CD4-positive, CD25-positive, alpha-beta regulatory T cell (primary cell): Measurements from ENCODE around the gene PIK3CG. TPM values are rescaled to one million over a fixed set of nuclear protein-coding genes. Genes with fewer than 3 reads are reported as not detected.
"Not testable (repeated sequence)": the region's sequence is repeated elsewhere in the genome, so short reads cannot be mapped to it uniquely, and the experiment has no call there.

Experiments used
- ATAC-seq, 2 donors: fragments of 150-1000 bp; cut with Tn5 transposase; one replicate each; pipeline ENCODE4 v1.10.0; 2021; ENCODE audit warnings: low read depth in 2 of 2, moderate number of reproducible peaks in 2 of 2, moderate library complexity in 1 of 2
- DNase-seq, 3 donors: peaks; one replicate each; pipeline versions ENCODE4 v3.0.0 to v3.0.0-alpha.2; 2012 to 2022; ENCODE audit warnings: mixed read lengths in 1 of 3
- H3K27ac ChIP-seq: one replicate; pipeline ENCODE4 v1.7.0; 2013; ENCODE audit warnings: mild to moderate bottlenecking, low read length; ENCODE audit not compliant: insufficient read depth, poor library complexity, severe bottlenecking
- H3K27me3 ChIP-seq: one replicate; pipeline ENCODE4 v1.7.0; 2013; ENCODE audit warnings: low read length; ENCODE audit not compliant: control insufficient read depth, insufficient read depth
- H3K36me3 ChIP-seq: one replicate; pipeline ENCODE4 v1.7.0; 2013; ENCODE audit warnings: mild to moderate bottlenecking, low read length, moderate library complexity; ENCODE audit not compliant: control insufficient read depth, insufficient read depth
- H3K4me1 ChIP-seq: 2 replicates; pipeline ENCODE4 v1.7.0; 2013; ENCODE audit warnings: mild to moderate bottlenecking, low read length; ENCODE audit not compliant: insufficient read depth, control insufficient read depth, poor library complexity, severe bottlenecking
- H3K4me3 ChIP-seq: one replicate; pipeline ENCODE4 v1.7.0; 2013; ENCODE audit warnings: low read depth, mild to moderate bottlenecking, low read length, moderate library complexity
- H3K9me3 ChIP-seq, 2 experiments: 1 replicate in 1 of 2; 2 replicates in 1 of 2; pipeline ENCODE4 v1.7.0; 2013; ENCODE audit warnings: low read length in 2 of 2, mild to moderate bottlenecking in 1 of 2, moderate library complexity in 1 of 2; ENCODE audit not compliant: control insufficient read depth in 2 of 2
- H3K27ac Mint-ChIP-seq, 3 donors: one replicate each; pipeline ENCODE4 v1.8.0; 2020 to 2022; ENCODE audit warnings: mild to moderate bottlenecking in 3 of 3, mixed read lengths in 3 of 3, moderate library complexity in 2 of 3
- H3K27me3 Mint-ChIP-seq: one replicate; pipeline ENCODE4 v1.8.0; 2022; ENCODE audit warnings: mild to moderate bottlenecking, mixed read lengths
- H3K36me3 Mint-ChIP-seq: one replicate; pipeline ENCODE4 v1.8.0; 2020; ENCODE audit warnings: mixed read lengths
- H3K4me1 Mint-ChIP-seq, 4 donors: one replicate each; pipeline ENCODE4 v1.8.0; 2020 to 2022; ENCODE audit warnings: mixed read lengths in 4 of 4, mild to moderate bottlenecking in 1 of 4
- H3K4me3 Mint-ChIP-seq, 4 donors: one replicate each; pipeline ENCODE4 v1.8.0; 2020 to 2022; ENCODE audit warnings: mild to moderate bottlenecking in 4 of 4, mixed read lengths in 4 of 4, moderate library complexity in 3 of 4
- H3K9me3 Mint-ChIP-seq, 7 donors: one replicate each; pipeline ENCODE4 v1.8.0; 2020 to 2022; ENCODE audit warnings: mixed read lengths in 7 of 7, mild to moderate bottlenecking in 3 of 7, moderate library complexity in 2 of 7
- polyA plus RNA-seq, 4 donors: library from polyadenylated mRNA; unstranded; fragments of 300-500 nt; fragmentation: Illumina TruSeq; gene quantifications; one replicate each; pipeline ENCODE4 v1.2.3, GENCODE V29; 2021
- total RNA-seq: library from RNA; stranded (reverse); gene quantifications from one replicate; pipeline ENCODE4 v1.2.3, GENCODE V29; 2022

PIK3CG gene
- total and polyA plus RNA-seq, 5 donors from 2014 or later: 16.8 to 35.4 (median 20.9) TPM

DNA sequence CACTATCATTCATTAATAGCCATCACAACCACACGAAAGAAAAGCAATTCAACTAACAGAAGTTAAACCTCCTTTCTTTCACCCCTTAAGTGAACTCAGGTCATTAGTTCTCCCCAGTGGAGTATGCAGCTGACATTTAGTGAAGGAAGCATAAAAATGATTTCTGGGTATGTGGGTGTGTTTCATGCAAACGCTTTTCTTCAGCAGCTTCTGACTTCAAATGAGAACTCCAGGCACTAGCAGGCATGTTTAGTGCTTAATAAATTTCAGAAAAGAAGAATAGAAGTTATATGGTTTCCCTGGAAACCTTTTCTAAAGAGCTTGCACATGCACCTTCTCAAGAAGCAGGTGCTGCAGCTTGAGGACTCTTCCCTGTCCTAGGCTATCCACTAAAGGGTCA lies 62.5 kb downstream of the PIK3CG start:
- H3K27ac Mint-ChIP-seq: no peak overlapping the region
- no peak overlapping the region for H3K4me3 ChIP-seq

DNA sequence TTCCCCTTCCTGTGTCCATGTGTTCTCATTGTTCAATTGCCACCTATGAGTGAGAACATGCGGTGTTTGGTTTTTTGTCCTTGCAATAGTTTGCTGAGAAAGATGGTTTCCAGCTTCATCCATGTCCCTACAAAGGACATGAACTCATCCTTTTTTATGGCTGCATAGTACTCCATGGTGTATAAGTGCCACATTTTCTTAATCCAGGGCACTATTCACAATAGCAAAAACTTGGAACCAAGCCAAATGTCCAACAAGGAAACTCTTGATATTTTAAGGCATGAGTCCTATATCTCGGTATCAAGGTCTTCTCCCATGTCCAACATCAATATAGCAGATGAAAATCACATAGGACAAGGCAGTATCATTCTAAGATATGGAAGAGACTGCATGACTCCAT lies 64.5 kb downstream of the PIK3CG start:
- DNase-seq, H3K4me3 ChIP-seq, H3K27ac Mint-ChIP-seq, H3K27me3 Mint-ChIP-seq, ATAC-seq, H3K36me3 Mint-ChIP-seq, H3K4me1 Mint-ChIP-seq, H3K9me3 Mint-ChIP-seq, H3K27ac ChIP-seq, H3K4me1 ChIP-seq, H3K4me3 Mint-ChIP-seq, H3K27me3 ChIP-seq, H3K36me3 ChIP-seq, H3K9me3 ChIP-seq: not testable (repeated sequence)

More for the DNA sequence above, 62.5 kb downstream of the PIK3CG start:
- no peak for DNase-seq
- no peaks in the 10 kb centered on the region for H3K27me3 ChIP-seq
- H3K27me3 Mint-ChIP-seq: peaks cover 9% of the 10 kb centered on the region
- no peak overlapping the region for H3K27ac ChIP-seq
- H3K36me3 ChIP-seq: no peaks in the 10 kb centered on the region
- H3K36me3 Mint-ChIP-seq: no peaks in the 10 kb centered on the region
- no peak overlapping the region for H3K4me3 Mint-ChIP-seq
- H3K4me1 ChIP-seq: no peaks in the 10 kb centered on the region
- no peaks in the 10 kb centered on the region for H3K4me1 Mint-ChIP-seq
- no peaks in the 10 kb centered on the region for H3K9me3 ChIP-seq
- peaks cover 0 to 14% (median 3%) of the 10 kb centered on the region in 7 donors for H3K9me3 Mint-ChIP-seq
- ATAC-seq: no peak

DNA sequence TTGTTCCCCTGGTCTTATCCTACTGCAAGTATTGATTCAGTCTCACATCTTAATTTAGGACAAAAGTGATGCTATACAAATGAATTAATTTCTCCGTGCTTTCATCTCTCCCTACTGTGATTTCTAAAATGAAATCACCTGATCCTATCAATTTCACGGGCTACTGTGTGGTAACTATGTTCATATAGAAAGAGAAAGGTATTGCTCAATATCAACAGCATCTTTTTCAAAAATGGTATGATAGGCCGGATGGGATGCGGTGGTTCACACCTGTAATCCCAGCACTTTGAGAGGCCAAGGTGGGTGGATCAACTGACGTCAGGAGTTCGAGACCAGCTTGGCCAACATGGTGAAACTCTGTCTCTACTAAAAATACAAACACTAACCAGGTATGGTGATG lies 71.2 kb downstream of the PIK3CG start:
- peaks cover 0 to 5% (median 0%) of the 10 kb centered on the region in 7 donors for H3K9me3 Mint-ChIP-seq
- Histone ChIP-seq H3K27ac (no peak overlapping the region), H3K4me1 (no peaks in the 10 kb centered on the region), H3K36me3 (no peaks in the 10 kb centered on the region), H3K27me3 (no peaks in the 10 kb centered on the region), H3K4me3 (no peak overlapping the region), H3K9me3 (no peaks in the 10 kb centered on the region)
- H3K27ac Mint-ChIP-seq: no peak overlapping the region
- ATAC-seq (no peak), DNase-seq (no peak)
- H3K4me1 Mint-ChIP-seq: no peaks in the 10 kb centered on the region
- H3K4me3 Mint-ChIP-seq: no peak overlapping the region
- peaks cover 14% of the 10 kb centered on the region for H3K27me3 Mint-ChIP-seq
- H3K36me3 Mint-ChIP-seq: no peaks in the 10 kb centered on the region

DNA sequence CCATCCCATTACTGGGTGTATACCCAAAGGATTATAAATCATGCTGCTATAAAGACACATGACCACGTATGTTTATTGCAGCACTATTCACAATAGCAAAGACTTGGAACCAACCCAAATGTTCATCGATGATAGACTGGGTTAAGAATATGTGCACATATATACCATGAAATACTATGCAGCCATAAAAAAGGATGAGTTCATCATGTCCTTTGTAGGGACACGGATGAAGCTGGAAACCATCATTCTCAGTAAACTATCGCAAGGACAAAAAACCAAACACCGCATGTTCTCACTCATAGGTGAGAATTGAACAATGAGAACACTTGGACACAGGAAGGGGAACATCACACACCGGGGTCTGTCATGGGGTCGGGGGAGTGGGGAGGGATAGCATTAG lies 73.0 kb downstream of the PIK3CG start:
- not testable (repeated sequence) for H3K27ac Mint-ChIP-seq, H3K9me3 Mint-ChIP-seq, H3K27me3 Mint-ChIP-seq, H3K4me3 ChIP-seq, H3K4me3 Mint-ChIP-seq, H3K36me3 Mint-ChIP-seq, H3K27ac ChIP-seq, H3K4me1 Mint-ChIP-seq, ATAC-seq, H3K4me1 ChIP-seq, DNase-seq, H3K27me3 ChIP-seq, H3K36me3 ChIP-seq, H3K9me3 ChIP-seq

DNA sequence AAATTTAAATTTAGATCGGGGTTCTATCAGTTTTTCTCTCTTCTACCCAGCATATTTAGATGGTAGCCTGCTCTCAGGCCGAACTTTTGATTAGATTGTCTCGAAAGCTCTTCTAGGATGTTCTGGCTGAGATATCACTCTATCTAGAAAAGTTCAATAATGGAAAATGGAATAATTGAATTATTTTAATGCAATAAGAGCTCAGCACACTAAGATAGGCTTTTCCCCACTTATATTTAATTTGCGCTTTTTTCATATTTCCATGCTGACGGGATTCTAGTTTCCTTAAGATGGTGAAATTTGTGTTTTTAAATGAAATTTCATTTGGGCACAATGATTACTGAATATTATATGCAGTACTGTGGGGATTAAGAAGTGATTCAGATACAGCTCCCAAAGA lies 73.7 kb downstream of the PIK3CG start:
- H3K4me1 ChIP-seq: no peaks in the 10 kb centered on the region
- H3K4me3 ChIP-seq: no peak overlapping the region
- H3K9me3 Mint-ChIP-seq: peaks cover 0 to 5% (median 0%) of the 10 kb centered on the region in 7 donors
- H3K4me1 Mint-ChIP-seq: no peaks in the 10 kb centered on the region
- no peaks in the 10 kb centered on the region for H3K27me3 ChIP-seq
- no peak overlapping the region for H3K4me3 Mint-ChIP-seq
- no peaks in the 10 kb centered on the region for H3K9me3 ChIP-seq
- no peak overlapping the region for H3K27ac ChIP-seq
- no peak for ATAC-seq
- H3K27ac Mint-ChIP-seq: no peak overlapping the region
- no peaks in the 10 kb centered on the region for H3K36me3 Mint-ChIP-seq
- no peak for DNase-seq
- peaks cover 10% of the 10 kb centered on the region for H3K27me3 Mint-ChIP-seq
- H3K36me3 ChIP-seq: no peaks in the 10 kb centered on the region

DNA sequence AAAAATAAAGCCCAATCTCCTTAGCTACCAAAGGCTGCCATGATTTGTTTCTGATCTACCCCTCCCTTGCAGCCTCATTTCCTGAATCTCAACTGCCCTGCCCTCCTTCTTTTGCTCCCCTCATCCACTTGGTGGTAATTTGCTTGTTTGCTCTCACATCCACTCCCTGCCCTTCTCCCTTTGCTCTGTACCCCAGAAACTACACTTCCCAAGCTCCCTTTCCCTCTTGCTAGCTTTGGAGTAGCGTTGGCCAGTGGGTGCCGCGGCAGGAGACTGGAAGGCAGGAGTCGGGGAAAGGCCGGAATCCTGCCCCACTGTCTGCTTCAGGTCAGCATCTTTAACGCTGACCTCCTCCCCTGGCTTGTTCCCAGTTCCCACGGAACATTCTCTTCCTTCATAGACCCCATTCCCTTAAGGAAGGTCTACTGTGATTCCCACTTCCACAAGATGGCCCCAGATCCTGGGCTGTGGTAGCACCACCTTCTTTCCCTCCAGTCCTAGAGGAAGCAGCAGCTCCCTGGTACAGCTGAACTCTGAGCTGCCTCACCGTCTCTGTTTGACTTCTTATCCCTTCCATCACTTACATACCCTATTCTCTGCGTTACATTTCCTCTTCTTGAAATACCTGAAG lies 79.1 kb downstream of the PIK3CG start:
- no peak for DNase-seq
- Histone ChIP-seq H3K27ac (no peak overlapping the region), H3K4me3 (no peak overlapping the region), H3K4me1 (no peaks in the 10 kb centered on the region), H3K9me3 (no peaks in the 10 kb centered on the region), H3K36me3 (no peaks in the 10 kb centered on the region), H3K27me3 (peaks cover 4% of the 10 kb centered on the region)
- no peaks in the 10 kb centered on the region for H3K36me3 Mint-ChIP-seq
- no peak overlapping the region for H3K27ac Mint-ChIP-seq
- no peaks in the 10 kb centered on the region for H3K9me3 Mint-ChIP-seq
- H3K4me3 Mint-ChIP-seq: peak overlapping the region in 1 of 4 donors; percentile 2
- H3K4me1 Mint-ChIP-seq: no peaks in the 10 kb centered on the region
- H3K27me3 Mint-ChIP-seq: peaks cover 23% of the 10 kb centered on the region
- ATAC-seq: no peak

DNA sequence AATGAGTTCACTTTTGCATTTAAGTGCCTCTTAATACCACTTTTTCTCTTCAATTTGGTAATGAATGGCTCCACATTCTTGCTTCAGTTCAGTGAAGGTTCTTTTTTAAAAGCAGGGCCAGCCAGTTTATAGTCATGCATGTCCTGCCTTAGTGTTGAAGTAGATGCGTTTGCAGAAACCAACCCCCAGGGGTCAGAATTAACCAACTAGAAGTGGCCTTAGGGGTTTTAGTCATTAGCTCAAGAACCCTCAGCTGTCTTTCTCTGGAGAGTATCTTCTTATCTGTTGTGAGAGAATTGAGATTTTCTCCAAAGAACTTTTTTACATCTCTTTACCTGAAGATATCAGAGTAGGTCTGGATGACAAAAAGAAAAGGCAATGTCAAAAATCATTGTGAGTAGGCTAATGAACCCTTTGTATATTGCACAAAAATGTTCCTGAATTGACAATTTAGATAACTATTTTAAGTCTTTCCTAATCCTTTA lies 82.2 kb downstream of the PIK3CG start:
- H3K27ac ChIP-seq: no peak overlapping the region
- H3K27ac Mint-ChIP-seq: no peak overlapping the region
- peaks cover 17% of the 10 kb centered on the region for H3K27me3 Mint-ChIP-seq
- H3K4me1 ChIP-seq: no peaks in the 10 kb centered on the region
- H3K9me3 ChIP-seq: no peaks in the 10 kb centered on the region
- peak in 2 of 3 donors; percentile 20 to 63 for DNase-seq
- H3K4me3 ChIP-seq: no peak overlapping the region
- H3K36me3 Mint-ChIP-seq: no peaks in the 10 kb centered on the region
- no peaks in the 10 kb centered on the region for H3K4me1 Mint-ChIP-seq
- H3K27me3 ChIP-seq: peaks cover 4% of the 10 kb centered on the region
- H3K36me3 ChIP-seq: no peaks in the 10 kb centered on the region
- H3K4me3 Mint-ChIP-seq: no peak overlapping the region
- H3K9me3 Mint-ChIP-seq: no peaks in the 10 kb centered on the region
- no peak for ATAC-seq

DNA sequence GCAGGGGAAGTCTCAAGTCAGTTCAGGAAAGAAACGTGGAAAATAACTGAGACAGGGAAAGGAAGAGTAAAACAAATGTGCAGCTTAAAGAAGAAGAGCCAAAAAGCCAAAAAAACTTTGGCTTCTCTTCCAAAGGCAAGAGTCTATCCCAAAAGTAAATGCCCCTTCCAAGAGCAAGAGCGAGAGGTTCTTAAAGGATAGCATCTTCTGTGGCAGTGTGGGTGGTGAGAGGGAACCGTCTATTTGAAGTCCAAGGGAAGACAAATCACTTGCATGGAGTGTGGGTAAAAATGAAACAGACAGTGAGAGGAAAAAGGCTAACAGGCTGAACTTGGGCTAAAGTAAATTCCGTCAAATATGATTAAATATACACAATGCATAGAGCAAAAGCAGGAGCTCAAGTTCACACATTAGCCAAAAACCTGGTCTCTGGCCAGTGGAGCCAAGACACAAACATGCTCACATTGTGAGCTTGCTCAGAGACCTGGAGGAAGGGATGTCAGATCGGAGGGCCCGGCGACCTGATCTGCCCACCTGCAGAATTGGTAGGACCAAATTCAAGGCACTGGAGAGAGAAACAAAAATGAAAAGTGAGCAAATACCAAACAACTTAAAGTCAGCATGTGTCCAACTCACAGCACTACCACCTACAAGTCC lies 87.0 kb downstream of the PIK3CG start:
- H3K9me3 ChIP-seq: no peaks in the 10 kb centered on the region
- Mint-ChIP-seq H3K27me3 (peaks cover 12% of the 10 kb centered on the region), H3K27ac (no peak overlapping the region), H3K4me1 (no peaks in the 10 kb centered on the region), H3K9me3 (peaks cover 0 to 1% (median 0%) of the 10 kb centered on the region in 7 donors), H3K36me3 (no peaks in the 10 kb centered on the region), H3K4me3 (no peak overlapping the region)
- DNase-seq (no peak), ATAC-seq (no peak)
- no peaks in the 10 kb centered on the region for H3K4me1 ChIP-seq
- no peak overlapping the region for H3K4me3 ChIP-seq
- H3K27ac ChIP-seq: no peak overlapping the region
- H3K36me3 ChIP-seq: no peaks in the 10 kb centered on the region
- H3K27me3 ChIP-seq: peaks cover 4% of the 10 kb centered on the region
